Testis (tissue), 2 donors: Measurements from ENCODE around the gene DLG1.

ENCODE experiments used
- POLR2A ChIP-seq: fragments of 450-650 bp; IDR thresholded peaks from one replicate; pipeline ENCODE4 v1.6.1; 2017; ENCODE audit warnings: antibody characterized with exemption, mild to moderate bottlenecking, moderate library complexity
- TF ChIP-seq, protein P1 (sequence below), 3 experiments: fragments of 450-650 bp in 2 of 3; fragments of 200-600 bp in 1 of 3; sonication (generic) in 1 of 3; IDR thresholded peaks; one replicate each; pipeline ENCODE4 v1.5.1; 2016 to 2019; ENCODE audit warnings: antibody characterized with exemption in 3 of 3, mild to moderate bottlenecking in 2 of 3, moderate library complexity in 1 of 3

DNA sequence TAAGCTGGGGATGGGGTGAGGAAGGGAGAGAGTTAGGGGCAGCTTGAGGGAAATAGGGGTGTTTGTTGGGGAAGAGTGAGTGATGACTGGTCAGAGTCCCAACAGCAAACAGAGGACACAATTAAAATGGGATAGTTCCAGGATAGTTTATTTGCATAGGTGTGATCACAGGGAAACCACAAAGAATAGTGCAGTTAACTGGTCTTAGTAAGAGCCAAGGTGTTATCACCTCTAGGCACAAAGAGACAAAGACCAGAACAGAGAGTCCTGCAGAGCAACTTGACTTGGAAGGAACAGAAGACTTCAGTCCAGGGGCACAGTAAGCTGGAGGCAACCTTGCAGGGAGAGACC, 42.1 kb upstream of the DLG1 start:
- TF ChIP-seq, protein P1, sequence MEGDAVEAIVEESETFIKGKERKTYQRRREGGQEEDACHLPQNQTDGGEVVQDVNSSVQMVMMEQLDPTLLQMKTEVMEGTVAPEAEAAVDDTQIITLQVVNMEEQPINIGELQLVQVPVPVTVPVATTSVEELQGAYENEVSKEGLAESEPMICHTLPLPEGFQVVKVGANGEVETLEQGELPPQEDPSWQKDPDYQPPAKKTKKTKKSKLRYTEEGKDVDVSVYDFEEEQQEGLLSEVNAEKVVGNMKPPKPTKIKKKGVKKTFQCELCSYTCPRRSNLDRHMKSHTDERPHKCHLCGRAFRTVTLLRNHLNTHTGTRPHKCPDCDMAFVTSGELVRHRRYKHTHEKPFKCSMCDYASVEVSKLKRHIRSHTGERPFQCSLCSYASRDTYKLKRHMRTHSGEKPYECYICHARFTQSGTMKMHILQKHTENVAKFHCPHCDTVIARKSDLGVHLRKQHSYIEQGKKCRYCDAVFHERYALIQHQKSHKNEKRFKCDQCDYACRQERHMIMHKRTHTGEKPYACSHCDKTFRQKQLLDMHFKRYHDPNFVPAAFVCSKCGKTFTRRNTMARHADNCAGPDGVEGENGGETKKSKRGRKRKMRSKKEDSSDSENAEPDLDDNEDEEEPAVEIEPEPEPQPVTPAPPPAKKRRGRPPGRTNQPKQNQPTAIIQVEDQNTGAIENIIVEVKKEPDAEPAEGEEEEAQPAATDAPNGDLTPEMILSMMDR (IDR thresholded peaks at IDR 0.05), result no peak
- TF ChIP-seq POLR2A, result no peak
